GM21447 (cell line): ENCODE measurements around the gene FERMT2.
"Not testable (repeated sequence)": the region's sequence is repeated elsewhere in the genome, so short reads cannot be mapped to it uniquely, and the experiment has no call there.

Experiments
- ATAC-seq: cut with Tn5 transposase; IDR thresholded peaks from one replicate; pipeline ENCODE4 v1.9.1; 2021; ENCODE audit not compliant: unreplicated experiment

FERMT2 gene

DNA sequence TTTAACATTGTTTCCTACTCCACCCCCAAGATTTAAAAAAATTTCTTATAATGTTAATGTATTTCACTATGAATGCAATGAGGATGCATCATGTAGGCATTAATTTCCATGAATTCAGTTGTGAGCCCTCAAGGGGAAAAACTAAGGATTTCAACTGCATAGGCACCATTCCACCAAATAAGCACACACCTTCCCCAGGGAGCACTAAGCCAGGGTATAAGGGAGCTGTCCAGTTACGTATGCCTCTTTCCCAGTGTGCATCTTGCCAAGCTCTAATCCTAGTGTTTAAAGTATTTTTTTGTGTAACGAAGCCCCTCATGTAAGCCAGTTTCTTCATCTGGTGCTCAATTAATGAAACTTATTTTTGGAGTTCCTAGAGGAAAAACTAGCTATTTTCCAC is 6.6 kb downstream of the FERMT2 start:
- ATAC-seq: no peak

DNA sequence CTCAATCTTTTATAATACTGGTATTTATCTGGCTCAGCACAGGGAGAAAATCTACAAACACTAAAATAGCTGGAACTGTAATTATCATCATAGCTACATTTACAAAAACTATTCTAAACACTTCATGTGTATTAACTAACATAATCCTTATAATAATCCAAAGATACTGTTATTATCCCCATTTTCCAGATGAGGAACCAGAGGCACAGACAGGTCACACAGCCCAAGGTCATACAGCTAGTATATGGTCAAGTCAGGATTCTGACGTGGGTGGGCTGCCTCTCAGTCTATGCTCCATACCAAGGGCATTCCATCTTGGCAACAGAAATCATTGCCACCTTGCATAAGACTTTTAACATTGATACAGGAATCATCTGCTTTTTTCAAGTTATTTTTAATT is 11.4 kb downstream of the FERMT2 start:
- no peak for ATAC-seq

DNA sequence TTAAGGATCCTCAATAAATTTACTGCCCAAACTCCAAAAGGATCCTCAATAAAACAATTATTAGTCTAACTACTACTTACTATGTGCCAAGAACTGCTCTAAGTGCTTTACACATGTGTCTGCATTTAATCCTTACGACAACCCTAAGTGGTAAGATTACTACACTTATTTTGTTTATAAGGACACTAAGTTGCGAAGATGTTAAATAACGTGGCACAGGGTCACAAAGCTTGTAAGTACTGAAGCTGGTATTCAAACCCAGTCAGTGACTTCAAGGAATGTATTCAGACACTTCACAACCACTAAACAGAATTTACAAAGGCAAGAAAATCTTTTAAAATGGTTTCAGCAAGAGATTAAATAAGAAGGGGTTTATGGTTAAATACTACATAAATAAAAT is 13.0 kb downstream of the FERMT2 start:
- ATAC-seq: no peak

DNA sequence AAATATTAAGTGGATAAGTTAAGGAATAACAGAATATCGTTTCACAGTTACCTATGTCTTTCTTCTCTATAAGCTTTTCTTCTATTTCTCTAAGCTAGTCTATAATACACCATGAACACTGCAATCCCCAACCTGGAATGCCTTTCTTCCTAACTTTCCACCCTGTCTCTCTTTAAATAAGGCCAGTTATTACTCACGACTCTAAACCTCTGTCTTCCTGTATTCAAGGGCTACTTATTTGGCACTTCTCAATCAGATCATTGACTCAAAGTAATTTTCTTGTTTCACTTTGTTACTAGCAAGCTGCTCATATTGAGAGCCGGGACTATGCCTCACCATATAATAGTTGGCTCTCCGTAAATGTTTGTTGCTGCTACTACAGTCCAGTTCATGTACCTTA is 13.5 kb downstream of the FERMT2 start:
- ATAC-seq: no peak

DNA sequence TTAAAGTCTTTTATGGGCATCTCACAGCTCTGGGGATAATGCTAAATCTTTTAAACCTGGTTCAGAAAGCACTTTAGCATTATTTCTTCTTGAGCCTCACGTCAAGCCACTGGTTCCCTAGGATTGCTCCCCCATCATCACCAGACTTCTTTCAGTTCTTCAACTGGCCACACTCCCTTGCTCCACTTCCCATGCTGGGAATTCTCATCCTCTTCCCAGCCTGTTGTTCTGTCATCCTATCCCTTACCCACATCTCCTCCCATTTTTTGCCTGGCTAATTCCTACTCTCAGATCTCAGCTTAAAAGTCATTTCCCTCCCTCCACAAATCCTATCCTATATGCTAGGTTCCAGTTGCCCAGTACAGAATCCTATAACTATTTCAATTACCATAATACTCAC is 14.4 kb downstream of the FERMT2 start:
- no peak for ATAC-seq

GRCh38 chr14:52935833-52936232 is 15.0 kb downstream of the FERMT2 start:
- ATAC-seq: no peak

DNA sequence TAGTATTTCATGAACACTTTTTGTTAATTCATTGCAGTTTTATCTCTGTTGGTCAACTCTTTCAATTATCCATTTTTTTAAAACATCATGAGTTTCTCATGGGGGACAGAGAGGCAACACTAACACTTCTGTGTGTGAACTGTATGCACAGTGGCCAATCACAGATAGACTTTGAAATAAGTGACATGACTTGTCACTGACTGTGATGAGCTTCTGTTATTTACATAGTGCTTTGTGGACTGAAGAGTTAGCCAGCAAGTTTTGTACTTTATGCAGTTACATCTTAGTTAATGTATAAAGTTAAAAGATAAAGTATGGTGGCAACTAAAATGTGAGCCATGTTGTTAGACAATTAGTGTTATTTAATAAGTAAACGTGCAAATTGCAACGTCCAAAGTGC is 16.1 kb downstream of the FERMT2 start:
- no peak for ATAC-seq

DNA sequence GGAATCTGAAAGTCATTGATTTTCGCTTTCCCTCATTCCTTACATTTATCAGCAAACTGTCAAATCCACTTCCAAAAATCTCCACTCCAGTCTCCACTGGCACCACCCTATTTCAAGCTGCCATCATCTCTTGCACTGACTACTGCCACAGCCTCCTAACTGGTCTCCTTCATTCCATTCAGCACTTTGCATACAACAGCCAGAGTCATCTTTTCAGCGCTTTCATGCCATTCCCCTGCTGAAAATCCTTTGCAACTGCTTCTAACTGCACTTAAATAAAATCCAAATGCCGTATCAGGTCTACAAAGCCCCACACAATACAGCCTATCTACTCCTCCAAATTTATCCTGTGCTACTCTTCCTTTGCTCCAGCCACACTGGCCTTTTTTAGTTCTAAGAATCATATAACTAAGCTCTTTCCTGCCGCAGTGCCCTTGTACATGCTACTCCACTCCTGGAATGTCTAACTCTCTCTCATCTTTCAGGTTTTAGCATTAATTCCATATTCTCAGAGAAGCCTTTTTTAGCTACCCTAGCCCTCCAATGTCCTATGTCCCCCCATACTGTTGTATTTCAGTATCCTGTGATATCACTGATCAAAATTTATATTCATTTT is 21.6 kb downstream of the FERMT2 start:
- ATAC-seq: no peak

DNA sequence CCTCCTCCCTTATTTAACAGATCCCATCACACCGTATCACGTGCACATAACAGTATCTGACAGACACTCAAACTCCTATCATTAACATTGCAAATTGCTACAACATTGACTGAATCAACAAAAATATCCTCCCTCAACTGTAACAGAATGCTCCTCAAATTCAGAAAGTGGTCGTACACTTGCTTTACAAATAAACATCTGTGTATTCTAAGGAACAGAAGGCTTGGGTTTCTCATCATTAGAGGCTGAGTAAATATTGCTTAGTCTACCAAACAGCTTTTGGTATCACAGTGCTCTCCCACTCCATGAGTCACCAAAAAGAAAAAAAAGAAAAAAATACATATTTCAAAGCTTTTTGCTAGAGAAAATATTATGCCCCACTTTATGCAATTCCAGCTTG is 23.9 kb downstream of the FERMT2 start:
- no peak for ATAC-seq

DNA sequence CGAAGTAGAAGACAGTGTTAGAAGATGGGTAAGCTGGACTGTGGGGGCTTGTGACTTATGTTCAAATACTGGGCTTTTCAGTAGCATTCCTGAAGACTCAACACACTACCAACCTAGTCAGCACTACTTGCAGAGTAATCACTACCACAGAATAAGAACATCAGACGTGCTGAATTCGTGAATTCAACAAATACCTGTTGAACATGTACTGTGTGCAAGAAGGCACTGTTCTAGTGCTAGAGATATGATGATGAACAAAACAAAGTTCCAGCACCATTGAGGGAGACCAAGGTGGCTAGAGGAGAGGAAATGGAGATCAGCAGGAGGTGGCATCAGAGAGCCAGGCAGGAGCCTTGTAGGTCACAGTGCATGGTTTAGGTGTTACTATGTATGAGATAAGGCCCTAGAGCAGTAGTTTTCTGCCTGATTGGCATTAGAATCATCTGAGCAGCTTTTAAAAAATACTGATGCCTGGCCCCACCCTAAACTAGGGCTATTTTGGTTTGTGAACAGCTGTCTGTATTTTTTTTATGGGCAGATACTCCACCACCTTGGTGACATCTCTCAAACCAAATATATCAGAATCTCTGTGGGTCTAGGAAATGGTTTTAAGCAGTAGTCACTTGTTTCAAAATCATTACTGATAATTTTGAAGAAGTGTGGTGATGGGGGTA is 26.8 kb downstream of the FERMT2 start:
- no peak for ATAC-seq

- no peak for ATAC-seq
These were observed 28.2 kb downstream of the FERMT2 start for GRCh38 chr14:52922656-52923055.

DNA sequence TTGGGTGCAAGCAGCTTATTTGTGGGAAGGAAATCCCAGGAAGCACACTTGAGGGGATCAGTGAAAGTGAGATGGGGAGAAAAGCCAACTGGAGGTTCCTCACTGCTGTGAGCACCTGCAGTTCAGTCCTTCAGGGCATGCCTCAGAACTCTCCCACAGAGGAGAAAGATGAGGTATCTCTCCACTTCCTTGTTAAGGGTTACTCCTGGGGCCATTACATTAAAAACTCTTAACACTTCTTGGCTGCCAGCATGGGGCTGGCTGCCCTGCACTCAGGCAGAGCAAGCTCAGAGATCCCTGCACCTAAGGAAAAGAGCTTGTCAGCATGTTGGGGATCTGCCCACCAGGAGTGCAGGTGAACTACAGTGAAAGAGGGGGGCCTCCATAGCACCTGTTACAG is 28.8 kb downstream of the FERMT2 start:
- ATAC-seq: no peak

DNA sequence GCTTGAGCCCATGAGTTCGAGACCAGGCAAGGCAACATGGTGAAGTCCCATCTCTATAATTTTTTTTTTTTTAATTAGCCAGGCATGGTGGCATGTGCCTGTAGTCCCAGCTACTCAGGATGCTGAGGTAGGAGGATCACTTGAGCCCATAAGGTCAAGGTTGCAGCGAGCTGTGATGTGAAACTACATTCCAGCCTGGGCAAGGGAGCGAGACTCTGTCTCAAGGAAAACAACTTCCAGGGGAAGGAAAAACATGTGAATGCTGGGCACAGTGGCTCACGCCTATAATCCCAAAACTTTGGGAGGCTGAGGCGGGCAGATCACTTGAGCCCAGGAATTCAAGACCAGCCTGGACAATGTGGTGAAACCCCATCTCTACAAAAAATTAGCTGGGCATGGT is 30.4 kb downstream of the FERMT2 start:
- ATAC-seq: not testable (repeated sequence)

GRCh38 chr14:52919971-52920370 is 30.9 kb downstream of the FERMT2 start:
- ATAC-seq: no peak

DNA sequence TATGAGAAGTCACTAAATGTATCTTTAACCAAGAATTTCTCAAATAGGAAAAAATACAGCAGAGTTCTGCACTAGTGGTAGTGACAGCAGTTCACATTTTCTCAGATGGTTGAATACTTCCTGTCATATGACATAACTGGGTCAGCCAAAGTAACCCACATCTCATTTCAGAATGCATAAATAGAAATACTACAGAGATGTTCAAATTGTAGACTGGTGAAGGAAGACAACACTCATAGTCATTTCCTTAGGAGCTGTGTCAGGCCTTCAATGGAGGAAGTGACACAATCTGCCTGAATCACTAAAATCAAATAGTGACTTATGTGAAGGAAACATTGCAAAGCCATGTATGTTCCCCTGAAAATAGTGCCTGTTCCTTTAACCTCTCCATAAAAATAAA is 32.4 kb downstream of the FERMT2 start:
- peak; percentile 94 for ATAC-seq

GRCh38 chr14:52917735-52918134 is 33.1 kb downstream of the FERMT2 start:
- no peak for ATAC-seq

- ATAC-seq: no peak
These were observed 36.6 kb downstream of the FERMT2 start for GRCh38 chr14:52914295-52914694.

- no peak for ATAC-seq
These were observed 37.6 kb downstream of the FERMT2 start for GRCh38 chr14:52913271-52913670.

DNA sequence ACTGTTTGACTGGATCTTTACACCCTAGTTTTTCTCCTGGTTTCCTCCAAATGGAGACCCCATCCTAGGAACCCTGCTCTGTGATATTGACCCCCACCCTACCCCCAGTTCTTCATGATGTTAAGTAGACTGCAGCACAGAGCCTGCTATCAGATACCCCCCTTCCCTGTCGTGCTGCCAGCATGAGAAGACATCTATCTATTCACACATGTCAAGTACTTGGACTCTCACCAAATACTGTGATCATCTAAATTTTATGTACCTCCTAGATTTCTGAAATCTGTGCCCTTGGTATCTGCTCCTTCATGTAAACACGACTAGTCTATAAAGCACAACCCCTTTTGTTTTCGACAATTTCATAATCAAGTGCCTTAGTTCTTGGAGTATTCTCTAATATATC is 38.9 kb downstream of the FERMT2 start:
- no peak for ATAC-seq

DNA sequence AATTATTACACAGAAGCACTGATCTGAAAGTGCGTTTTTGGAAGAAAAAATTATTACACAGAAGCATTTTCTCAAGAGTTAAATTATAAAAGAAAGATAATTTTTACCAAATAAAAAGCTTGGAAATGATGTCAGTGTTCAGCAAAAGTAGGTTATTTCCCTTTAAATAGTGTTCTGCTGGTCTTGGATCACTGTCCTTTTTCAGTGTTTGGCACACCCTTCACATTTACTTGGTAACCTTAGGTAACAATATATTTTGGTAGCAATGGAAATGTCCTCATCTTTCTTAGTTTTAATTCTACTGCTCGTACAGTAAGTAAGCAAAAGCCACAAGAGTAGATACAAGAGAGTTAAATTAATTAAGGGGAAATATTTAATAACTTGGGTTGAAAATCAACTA is 40.3 kb downstream of the FERMT2 start:
- no peak for ATAC-seq

- ATAC-seq: no peak
These were observed 42.9 kb downstream of the FERMT2 start for GRCh38 chr14:52907949-52908348.

DNA sequence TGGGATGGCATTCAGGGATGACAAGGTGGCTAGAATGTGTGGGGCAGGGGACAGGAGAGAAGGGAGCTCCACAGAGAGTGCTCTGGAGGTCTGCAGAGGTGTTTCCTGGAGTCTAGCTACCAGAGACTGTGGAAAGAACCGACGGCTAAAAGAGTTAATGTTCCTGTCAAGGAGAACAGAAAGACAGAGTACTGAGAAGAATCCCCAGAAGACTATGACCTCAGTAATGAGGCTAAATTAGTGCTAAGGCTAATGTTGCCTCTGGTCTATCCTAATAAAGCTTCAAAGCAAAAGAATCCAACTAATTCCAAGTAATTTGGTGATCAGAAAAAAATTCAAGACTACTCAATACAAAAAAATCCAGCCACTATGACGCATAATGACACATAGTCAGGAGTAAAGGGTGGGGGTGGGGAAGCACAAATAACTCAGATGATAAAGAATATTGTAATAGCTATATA is 44.7 kb downstream of the FERMT2 start:
- no peak for ATAC-seq
